OCI-LY1 (cell line): ENCODE results near the gene L1CAM.

Source experiments
- H2AFZ ChIP-seq: fragments of 200-600 bp; sonication (generic), shearing (Covaris generic); 2 replicates; pipeline ENCODE4 v1.6.0; 2014; ENCODE audit warnings: antibody characterized with exemption, mild to moderate bottlenecking, low read length
- H3F3A ChIP-seq: fragments of 200-600 bp; sonication (generic), shearing (Covaris generic); 2 replicates; pipeline ENCODE4 v1.6.0; 2014; ENCODE audit warnings: mild to moderate bottlenecking, antibody characterized with exemption, low read length, moderate library complexity; ENCODE audit not compliant: insufficient read depth
- H3K27ac ChIP-seq: fragments of 200-600 bp; sonication (generic); 2 replicates; pipeline ENCODE4 v1.5.1; 2014; ENCODE audit warnings: low read length, mixed run types, mild to moderate bottlenecking, low read depth; ENCODE audit not compliant: poor library complexity, severe bottlenecking
- H3K27me3 ChIP-seq: fragments of 200-600 bp; sonication (generic); 2 replicates; pipeline ENCODE4 v1.6.0; 2014; ENCODE audit warnings: antibody characterized with exemption, mild to moderate bottlenecking, low read length, moderate library complexity; ENCODE audit not compliant: insufficient read depth
- H3K36me3 ChIP-seq: fragments of 200-600 bp; sonication (generic); 2 replicates; pipeline ENCODE4 v1.6.1; 2014; ENCODE audit warnings: mild to moderate bottlenecking, antibody characterized with exemption, low read length, moderate library complexity, mixed read lengths; ENCODE audit not compliant: insufficient read depth
- H3K4me1 ChIP-seq: fragments of 200-600 bp; sonication (generic); 2 replicates; pipeline ENCODE4 v1.5.1; 2014; ENCODE audit warnings: mild to moderate bottlenecking, low read length, moderate library complexity; ENCODE audit not compliant: insufficient read depth, severe bottlenecking
- H3K4me2 ChIP-seq: fragments of 200-600 bp; sonication (generic), shearing (Covaris generic); 2 replicates; pipeline ENCODE4 v1.6.1; 2014; ENCODE audit warnings: low read length
- H3K4me3 ChIP-seq: fragments of 200-600 bp; sonication (generic); 2 replicates; pipeline ENCODE4 v1.5.1; 2014; ENCODE audit warnings: low read length, low read depth, mild to moderate bottlenecking, mixed read lengths; ENCODE audit not compliant: poor library complexity, severe bottlenecking
- H3K79me2 ChIP-seq: fragments of 200-600 bp; shearing (Covaris generic); 2 replicates; pipeline ENCODE4 v1.6.1; 2016; ENCODE audit warnings: mixed run types, low read length, mixed read lengths; ENCODE audit not compliant: insufficient read depth
- H3K9ac ChIP-seq: fragments of 200-600 bp; sonication (generic), shearing (Covaris generic); 2 replicates; pipeline ENCODE4 v1.6.1; 2014; ENCODE audit warnings: mild to moderate bottlenecking, low read length, mixed read lengths
- H3K9me2 ChIP-seq: fragments of 200-600 bp; sonication (generic), shearing (Covaris generic); 2 replicates; pipeline ENCODE4 v1.6.1; 2014; ENCODE audit warnings: low read depth, mild to moderate bottlenecking, low read length, mixed read lengths
- H3K9me3 ChIP-seq: fragments of 200-600 bp; shearing (Covaris generic); 2 replicates; pipeline ENCODE4 v1.6.1; 2014; ENCODE audit warnings: low read length, mixed read lengths
- H4K20me1 ChIP-seq: fragments of 200-600 bp; sonication (generic), shearing (Covaris generic); 2 replicates; pipeline ENCODE4 v1.6.0; 2016; ENCODE audit warnings: mild to moderate bottlenecking, low read length; ENCODE audit not compliant: insufficient read depth
- EZH2 ChIP-seq: fragments of 200-600 bp; sonication (generic), shearing (Covaris generic); IDR thresholded peaks from 2 replicates; pipeline ENCODE4 v1.8.0; 2017; ENCODE audit warnings: borderline replicate concordance, mixed run types, mild to moderate bottlenecking, antibody characterized with exemption, low read length, moderate library complexity, mixed read lengths
- TF ChIP-seq, protein P1 (sequence below): fragments of 200-600 bp; sonication (generic), shearing (Covaris generic); IDR thresholded peaks from 2 replicates; pipeline ENCODE4 v1.5.1; 2017; ENCODE audit warnings: mild to moderate bottlenecking, antibody characterized with exemption, low read length, moderate library complexity, mixed read lengths

L1CAM gene

GRCh38 chrX:153886915-153887314, 942 bp upstream of the L1CAM start:
- Histone ChIP-seq H3K9me3 (no peaks in the 10 kb centered on the region), H3K79me2 (no peaks in the 10 kb centered on the region), H3K27me3 (no peaks in the 10 kb centered on the region), H2AFZ (no peak overlapping the region), H3K36me3 (no peaks in the 10 kb centered on the region), H3K9me2 (no peaks in the 10 kb centered on the region), H3K9ac (no peak overlapping the region), H4K20me1 (no peaks in the 10 kb centered on the region), H3K4me3 (no peak overlapping the region), H3K4me1 (no peaks in the 10 kb centered on the region), H3F3A (no peaks in the 10 kb centered on the region), H3K4me2 (no peak overlapping the region), H3K27ac (no peak overlapping the region)
- TF ChIP-seq, protein P1, sequence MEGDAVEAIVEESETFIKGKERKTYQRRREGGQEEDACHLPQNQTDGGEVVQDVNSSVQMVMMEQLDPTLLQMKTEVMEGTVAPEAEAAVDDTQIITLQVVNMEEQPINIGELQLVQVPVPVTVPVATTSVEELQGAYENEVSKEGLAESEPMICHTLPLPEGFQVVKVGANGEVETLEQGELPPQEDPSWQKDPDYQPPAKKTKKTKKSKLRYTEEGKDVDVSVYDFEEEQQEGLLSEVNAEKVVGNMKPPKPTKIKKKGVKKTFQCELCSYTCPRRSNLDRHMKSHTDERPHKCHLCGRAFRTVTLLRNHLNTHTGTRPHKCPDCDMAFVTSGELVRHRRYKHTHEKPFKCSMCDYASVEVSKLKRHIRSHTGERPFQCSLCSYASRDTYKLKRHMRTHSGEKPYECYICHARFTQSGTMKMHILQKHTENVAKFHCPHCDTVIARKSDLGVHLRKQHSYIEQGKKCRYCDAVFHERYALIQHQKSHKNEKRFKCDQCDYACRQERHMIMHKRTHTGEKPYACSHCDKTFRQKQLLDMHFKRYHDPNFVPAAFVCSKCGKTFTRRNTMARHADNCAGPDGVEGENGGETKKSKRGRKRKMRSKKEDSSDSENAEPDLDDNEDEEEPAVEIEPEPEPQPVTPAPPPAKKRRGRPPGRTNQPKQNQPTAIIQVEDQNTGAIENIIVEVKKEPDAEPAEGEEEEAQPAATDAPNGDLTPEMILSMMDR: no peak
- TF ChIP-seq EZH2: no peak

GRCh38 chrX:153885208-153885787, 675 bp downstream of the L1CAM start:
- no peaks in the 10 kb centered on the region for H3K9me2 ChIP-seq
- TF ChIP-seq, protein P1: no peak
- no peak for TF ChIP-seq EZH2
- no peaks in the 10 kb centered on the region for H3K79me2 ChIP-seq
- no peaks in the 10 kb centered on the region for H3K27me3 ChIP-seq
- H3K36me3 ChIP-seq: no peaks in the 10 kb centered on the region
- no peak overlapping the region for H3K9ac ChIP-seq
- H3K4me2 ChIP-seq: peak overlapping the region; percentile 50; the same call in 1 of the 2 replicates
- H3F3A ChIP-seq: no peaks in the 10 kb centered on the region
- H3K4me3 ChIP-seq: peak overlapping the region; percentile 36
- H3K27ac ChIP-seq: no peak overlapping the region
- no peak overlapping the region for H2AFZ ChIP-seq
- no peaks in the 10 kb centered on the region for H3K9me3 ChIP-seq
- no peaks in the 10 kb centered on the region for H4K20me1 ChIP-seq
- H3K4me1 ChIP-seq: no peaks in the 10 kb centered on the region

DNA sequence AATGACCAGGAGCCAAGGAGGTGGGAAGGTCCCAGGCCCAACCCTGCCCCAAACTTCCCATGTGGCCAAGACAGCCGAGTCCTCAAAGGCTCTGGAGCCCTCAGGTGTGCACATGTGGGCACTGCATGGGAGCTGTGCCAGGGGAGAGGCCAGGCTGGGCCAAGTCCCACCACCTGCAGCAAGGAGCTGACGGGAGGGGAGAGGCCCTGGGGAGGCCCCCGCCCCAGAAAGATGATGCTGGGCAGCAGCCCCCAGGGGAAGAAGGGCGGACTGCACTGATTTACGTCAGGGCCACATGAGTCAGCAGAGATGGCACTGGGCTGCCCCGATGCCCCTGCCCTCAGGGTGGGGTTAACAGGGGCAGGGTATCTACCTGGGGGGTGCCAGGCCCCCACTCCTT, 1.4 kb downstream of the L1CAM start:
- no peak for TF ChIP-seq EZH2
- TF ChIP-seq, protein P1: no peak
- no peak overlapping the region for H3K27ac ChIP-seq

More for the DNA sequence above, 1.4 kb downstream of the L1CAM start:
- H3K36me3 ChIP-seq: no peaks in the 10 kb centered on the region
- H3K9ac ChIP-seq: no peak overlapping the region
- H3K4me3 ChIP-seq: no peak overlapping the region
- no peaks in the 10 kb centered on the region for H3K9me3 ChIP-seq
- no peaks in the 10 kb centered on the region for H3F3A ChIP-seq
- H4K20me1 ChIP-seq: no peaks in the 10 kb centered on the region
- H3K27me3 ChIP-seq: no peaks in the 10 kb centered on the region
- H2AFZ ChIP-seq: no peak overlapping the region
- H3K9me2 ChIP-seq: no peaks in the 10 kb centered on the region
- H3K4me1 ChIP-seq: no peaks in the 10 kb centered on the region
- H3K79me2 ChIP-seq: no peaks in the 10 kb centered on the region
- no peak overlapping the region for H3K4me2 ChIP-seq
